Measurements from ENCODE around the gene HOXC6.

- TF ChIP-seq CTCF (conservative IDR thresholded peaks at IDR 0.05; ENCODE audit: low read length) (no peak), EZH2phosphoT487 (IDR thresholded peaks at IDR 0.05; ENCODE audit: borderline replicate concordance) (no peak)
Measured at GRCh38 chr12:54017878-54018467, 10.3 kb upstream of the HOXC6 start.

All from Loucy (cell line).